Stimulated activated CD4-positive, alpha-beta T cell treated with anti-CD3 and anti-CD28 coated beads, Interleukin-4, amount 100 ng/mL, for 48 hours (primary cell): ENCODE results near the gene NOS3.

Experiments used
- DNase-seq, 2 donors: peaks; one replicate each; pipeline ENCODE4 v3.0.0-alpha.2; 2020; ENCODE audit warnings: low read depth in 2 of 2

Gene NOS3

GRCh38 chr7:151058781-151059366, 68.1 kb downstream of the NOS3 start:
- DNase-seq = no peak

DNA sequence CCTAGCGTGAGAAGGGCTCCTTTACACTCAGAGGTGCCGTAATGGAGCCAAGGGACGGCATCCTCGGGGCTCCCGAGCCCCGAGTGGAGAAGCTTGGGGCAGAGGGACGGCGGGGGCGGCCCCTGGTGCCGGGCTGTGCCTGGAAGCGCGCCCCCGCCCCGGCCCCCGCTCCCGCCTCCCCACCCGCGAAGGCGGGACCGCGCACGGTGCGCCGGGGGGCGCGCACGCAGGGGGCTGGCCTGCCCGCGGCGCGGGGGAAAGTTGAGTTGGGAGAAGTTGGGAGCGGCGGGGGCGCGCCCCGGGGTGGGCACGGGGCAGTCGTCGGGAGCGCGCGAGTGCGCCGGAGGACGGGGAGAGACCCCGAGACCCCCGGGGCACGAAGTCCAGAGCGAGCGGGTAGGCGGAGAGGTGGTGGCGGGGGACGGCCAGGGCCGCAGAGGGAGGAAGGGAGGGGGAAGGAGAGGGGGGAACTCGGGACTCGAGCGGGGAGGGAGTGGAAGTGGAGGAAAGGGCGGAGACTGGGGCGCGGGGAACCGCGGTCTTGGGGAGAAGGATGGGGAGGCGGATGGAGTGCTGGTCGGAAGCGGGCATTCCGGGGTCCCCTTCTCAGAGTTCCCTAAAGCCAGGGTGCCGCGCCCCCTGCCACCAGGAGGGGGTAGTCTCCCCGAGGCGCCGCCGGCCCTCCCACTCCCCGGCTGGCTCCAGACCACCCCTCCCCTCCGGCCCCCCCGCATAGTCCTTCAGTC, 68.7 kb downstream of the NOS3 start, which contains the start of gene SLC4A2:
Gene SLC4A2 (plus strand): TSS at position 223 of the 746 bp plus-strand sequence. CDS start 2,399 bp downstream, outside the sequence.
- DNase-seq = peak; percentile 57 to 67

- no peak for DNase-seq
Measured at GRCh38 chr7:151060113-151060415, 69.2 kb downstream of the NOS3 start.

- DNase-seq = no peak
Measured at GRCh38 chr7:151060416-151061212, 69.8 kb downstream of the NOS3 start.

- no peak for DNase-seq
Measured at GRCh38 chr7:151061213-151062110, 70.6 kb downstream of the NOS3 start.

- no peak for DNase-seq
Measured at GRCh38 chr7:151062111-151062398, 71.2 kb downstream of the NOS3 start.

GRCh38 chr7:151062399-151063211, 71.8 kb downstream of the NOS3 start:
- no peak for DNase-seq

DNA sequence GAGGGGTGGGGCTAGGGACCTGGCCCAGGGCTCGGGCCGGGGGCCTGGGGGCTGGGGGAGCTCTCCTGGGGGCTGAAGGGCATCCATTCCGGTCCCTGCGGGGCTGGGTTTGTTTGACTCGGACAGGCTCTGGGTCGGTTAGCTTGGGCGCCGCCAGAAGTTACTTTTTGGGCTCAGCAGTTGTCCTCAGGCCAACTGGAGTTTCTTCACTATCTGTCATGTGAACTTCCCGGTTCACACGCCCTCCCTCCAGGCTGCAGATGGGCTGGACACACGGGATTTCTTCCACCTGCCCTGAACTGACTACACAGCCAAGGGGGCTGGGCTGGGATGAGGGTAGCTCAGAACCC, 72.4 kb downstream of the NOS3 start:
- no peak for DNase-seq
